RWPE2 (cell line): ENCODE data around the gene MTAP.

Experiments
- ATAC-seq: fragments of 200-7000 bp; cut with Tn5 transposase; 3 replicates; pipeline ENCODE4 v1.9.1; 2021; ENCODE audit warnings: low read depth
- DNase-seq: peaks from one replicate; pipeline ENCODE4 v3.0.0-alpha.2; 2020; ENCODE audit warnings: low spot score
- H3K27ac ChIP-seq: fragments of 450-650 bp; 2 replicates; pipeline ENCODE4 v1.5.1; 2017; ENCODE audit warnings: mild to moderate bottlenecking; ENCODE audit not compliant: poor library complexity, severe bottlenecking
- H3K27me3 ChIP-seq: fragments of 250-450 bp; sonication (Bioruptor Pico); 2 replicates; pipeline ENCODE4 v1.5.1; 2021; ENCODE audit warnings: mild to moderate bottlenecking, moderate library complexity; ENCODE audit not compliant: insufficient read depth, poor library complexity, severe bottlenecking
- H3K36me3 ChIP-seq: fragments of 250-450 bp; sonication (Bioruptor Pico); 2 replicates; pipeline ENCODE4 v1.5.1; 2020; ENCODE audit warnings: low read depth, mild to moderate bottlenecking, moderate library complexity
- H3K4me1 ChIP-seq: fragments of 250-450 bp; sonication (Bioruptor Pico); 2 replicates; pipeline ENCODE4 v1.5.1; 2021; ENCODE audit warnings: mild to moderate bottlenecking, moderate library complexity; ENCODE audit not compliant: insufficient read depth, poor library complexity, severe bottlenecking
- H3K4me3 ChIP-seq: fragments of 250-450 bp; sonication (Bioruptor Pico); 2 replicates; pipeline ENCODE4 v1.5.1; 2021; ENCODE audit warnings: mild to moderate bottlenecking, moderate library complexity; ENCODE audit not compliant: severe bottlenecking
- H3K9me3 ChIP-seq: fragments of 250-450 bp; sonication (Bioruptor Pico); 2 replicates; pipeline ENCODE4 v1.5.1; 2021; ENCODE audit warnings: mild to moderate bottlenecking, moderate library complexity; ENCODE audit not compliant: severe bottlenecking
- TF ChIP-seq, protein P1 (sequence below): fragments of 450-650 bp; IDR thresholded peaks from one replicate; pipeline ENCODE4 v1.5.1; 2017; ENCODE audit warnings: mild to moderate bottlenecking, moderate library complexity; ENCODE audit not compliant: poor library complexity, severe bottlenecking

Gene MTAP

DNA sequence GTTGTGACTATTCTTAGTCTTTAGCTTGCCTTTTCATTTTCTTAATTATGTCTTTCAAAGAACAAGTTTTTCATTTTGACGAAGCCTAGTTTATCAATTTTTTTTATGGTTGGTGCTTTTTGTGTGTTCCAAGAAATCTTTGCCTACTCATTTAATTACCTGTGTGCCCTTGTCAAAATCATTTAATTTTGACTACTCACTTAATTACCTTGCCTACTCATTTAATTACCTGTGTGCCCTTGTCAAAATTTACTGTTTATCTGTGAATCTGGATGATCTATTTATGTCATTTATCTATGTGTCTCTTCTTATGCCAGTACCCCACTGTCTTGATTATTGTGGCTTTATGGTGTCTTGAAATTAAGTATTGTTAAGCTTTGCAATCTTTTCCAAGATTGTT lies 63.9 kb downstream of the MTAP start:
- DNase-seq (no peak), ATAC-seq (no peak)
- TF ChIP-seq, protein P1, sequence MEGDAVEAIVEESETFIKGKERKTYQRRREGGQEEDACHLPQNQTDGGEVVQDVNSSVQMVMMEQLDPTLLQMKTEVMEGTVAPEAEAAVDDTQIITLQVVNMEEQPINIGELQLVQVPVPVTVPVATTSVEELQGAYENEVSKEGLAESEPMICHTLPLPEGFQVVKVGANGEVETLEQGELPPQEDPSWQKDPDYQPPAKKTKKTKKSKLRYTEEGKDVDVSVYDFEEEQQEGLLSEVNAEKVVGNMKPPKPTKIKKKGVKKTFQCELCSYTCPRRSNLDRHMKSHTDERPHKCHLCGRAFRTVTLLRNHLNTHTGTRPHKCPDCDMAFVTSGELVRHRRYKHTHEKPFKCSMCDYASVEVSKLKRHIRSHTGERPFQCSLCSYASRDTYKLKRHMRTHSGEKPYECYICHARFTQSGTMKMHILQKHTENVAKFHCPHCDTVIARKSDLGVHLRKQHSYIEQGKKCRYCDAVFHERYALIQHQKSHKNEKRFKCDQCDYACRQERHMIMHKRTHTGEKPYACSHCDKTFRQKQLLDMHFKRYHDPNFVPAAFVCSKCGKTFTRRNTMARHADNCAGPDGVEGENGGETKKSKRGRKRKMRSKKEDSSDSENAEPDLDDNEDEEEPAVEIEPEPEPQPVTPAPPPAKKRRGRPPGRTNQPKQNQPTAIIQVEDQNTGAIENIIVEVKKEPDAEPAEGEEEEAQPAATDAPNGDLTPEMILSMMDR: no peak
- peaks cover 3% of the 10 kb centered on the region for H3K4me1 ChIP-seq
- peaks cover 78% of the 10 kb centered on the region for H3K36me3 ChIP-seq
- H3K27me3 ChIP-seq: no peaks in the 10 kb centered on the region
- H3K9me3 ChIP-seq: no peaks in the 10 kb centered on the region
- H3K27ac ChIP-seq: no peak overlapping the region
- H3K4me3 ChIP-seq: no peak overlapping the region

DNA sequence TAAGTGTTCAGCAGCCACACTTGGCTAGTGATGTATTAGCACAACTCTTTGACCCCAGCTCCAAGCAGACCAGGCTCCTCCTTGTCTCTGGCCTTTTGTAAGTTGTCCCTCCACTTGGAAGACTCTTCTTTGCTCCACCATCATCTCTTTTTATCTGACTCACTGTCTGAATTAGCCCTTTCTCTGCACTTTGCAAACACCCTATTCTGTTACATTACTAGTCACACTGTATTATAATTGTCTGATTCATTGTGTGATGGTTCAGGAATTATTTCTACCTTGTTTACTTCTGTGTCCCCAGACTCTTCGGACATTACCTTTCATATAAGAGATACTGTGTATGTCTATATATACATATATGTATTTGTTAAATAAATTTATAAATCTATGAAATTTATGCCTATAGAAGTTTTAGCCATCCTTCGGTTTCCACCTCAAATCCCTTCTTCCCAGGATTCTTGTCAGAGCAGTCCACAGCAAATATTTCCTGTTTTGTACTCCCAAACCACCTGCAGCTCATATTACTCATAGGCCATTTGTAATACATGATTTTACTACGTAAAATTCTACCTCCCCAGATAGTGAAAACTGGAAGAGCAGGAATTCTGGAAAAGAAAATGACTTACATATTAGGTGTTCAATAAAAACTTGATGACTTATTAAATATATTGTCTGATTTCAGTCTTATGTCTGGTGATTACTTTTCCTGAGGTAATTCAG lies 69.0 kb downstream of the MTAP start:
- H3K4me3 ChIP-seq: no peak overlapping the region
- H3K9me3 ChIP-seq: no peaks in the 10 kb centered on the region
- DNase-seq (no peak), ATAC-seq (peak; percentile 22; the same call in 2 of the 3 replicates)
- TF ChIP-seq, protein P1: no peak
- peaks cover 21% of the 10 kb centered on the region for H3K4me1 ChIP-seq
- peaks cover 45% of the 10 kb centered on the region for H3K36me3 ChIP-seq
- no peaks in the 10 kb centered on the region for H3K27me3 ChIP-seq
- peak overlapping the region; percentile 67 for H3K27ac ChIP-seq

- DNase-seq (no peak), ATAC-seq (no peak)
- Histone ChIP-seq H3K9me3 (no peaks in the 10 kb centered on the region), H3K4me1 (peaks cover 21% of the 10 kb centered on the region), H3K4me3 (no peak overlapping the region), H3K27me3 (no peaks in the 10 kb centered on the region), H3K36me3 (peaks cover 34% of the 10 kb centered on the region), H3K27ac (peak overlapping the region; percentile 67)
- TF ChIP-seq, protein P1: no peak
Observed at GRCh38 chr9:21872696-21873095, 70.3 kb downstream of the MTAP start.

- ATAC-seq: peak; percentile 88
- DNase-seq: no peak
Observed at GRCh38 chr9:21873540-21874221, 71.2 kb downstream of the MTAP start.

More at GRCh38 chr9:21873540-21874221, 71.2 kb downstream of the MTAP start:
- TF ChIP-seq, protein P1: no peak
- H3K27me3 ChIP-seq: no peaks in the 10 kb centered on the region
- H3K4me3 ChIP-seq: no peak overlapping the region
- H3K9me3 ChIP-seq: no peaks in the 10 kb centered on the region
- peaks cover 42% of the 10 kb centered on the region for H3K36me3 ChIP-seq
- H3K27ac ChIP-seq: peak overlapping the region; percentile 67
- peaks cover 21% of the 10 kb centered on the region for H3K4me1 ChIP-seq
